Neuronal stem cell (in vitro differentiated cells): ENCODE data around the gene INTU. TPM values are rescaled to one million over a fixed set of nuclear protein-coding genes. Genes with fewer than 3 reads are reported as not detected.
"Not testable (repeated sequence)": the region's sequence is repeated elsewhere in the genome, so short reads cannot be mapped to it uniquely, and the experiment has no call there.

ENCODE experiments used
- DNase-seq: peaks from one replicate; pipeline ENCODE4 v3.0.0-alpha.2; 2013; ENCODE audit warnings: low spot score
- H2AFZ ChIP-seq: one replicate; pipeline ENCODE4 v1.6.1; 2013; ENCODE audit warnings: mild to moderate bottlenecking, low read length, inconsistent platforms
- H2AK5ac ChIP-seq: 2 replicates; pipeline ENCODE4 v1.6.1; 2013; ENCODE audit warnings: low read depth, mild to moderate bottlenecking, inconsistent platforms, low read length, moderate library complexity, mixed read lengths
- H2BK120ac ChIP-seq: 2 replicates; pipeline ENCODE4 v1.6.1; 2013; ENCODE audit warnings: low read depth, mild to moderate bottlenecking, inconsistent platforms, low read length, moderate library complexity, mixed read lengths
- H2BK12ac ChIP-seq: one replicate; pipeline ENCODE4 v1.6.1; 2013; ENCODE audit warnings: low read length, inconsistent platforms
- H2BK15ac ChIP-seq: 2 replicates; pipeline ENCODE4 v1.6.1; 2013; ENCODE audit warnings: mild to moderate bottlenecking, low read length, inconsistent platforms, mixed read lengths
- H2BK5ac ChIP-seq: one replicate; pipeline ENCODE4 v1.6.1; 2013; ENCODE audit warnings: inconsistent platforms, mild to moderate bottlenecking, low read length, moderate library complexity
- H3K14ac ChIP-seq: one replicate; pipeline ENCODE4 v1.6.1; 2013; ENCODE audit warnings: low read length, inconsistent platforms
- H3K18ac ChIP-seq: 2 replicates; pipeline ENCODE4 v1.6.1; 2013; ENCODE audit warnings: low read length, inconsistent platforms
- H3K23ac ChIP-seq: 2 replicates; pipeline ENCODE4 v1.6.1; 2013; ENCODE audit warnings: low read depth, mild to moderate bottlenecking, mixed read lengths, low read length, inconsistent platforms; ENCODE audit not compliant: poor library complexity
- H3K27ac ChIP-seq: replicated peaks from 3 replicates; pipeline ENCODE4 v1.5.1; 2013; ENCODE audit warnings: low read length, inconsistent platforms
- H3K27me3 ChIP-seq, 3 experiments: 2 replicates each; pipeline ENCODE4 v1.6.1; 2013; ENCODE audit warnings: low read length in 3 of 3, mild to moderate bottlenecking in 2 of 3, inconsistent platforms in 1 of 3, low read depth in 1 of 3, mixed read lengths in 1 of 3, moderate library complexity in 1 of 3; ENCODE audit not compliant: control insufficient read depth in 3 of 3, insufficient read depth in 3 of 3
- H3K36me3 ChIP-seq, 2 donors: replicated peaks in 1 of 2; 2 replicates each; pipeline ENCODE4 v1.6.1; 2013; ENCODE audit warnings: low read length in 2 of 2; ENCODE audit not compliant: control insufficient read depth in 2 of 2, insufficient read depth in 2 of 2
- H3K4ac ChIP-seq: 2 replicates; pipeline ENCODE4 v1.6.1; 2013; ENCODE audit warnings: inconsistent platforms, mild to moderate bottlenecking, low read length, moderate library complexity
- H3K4me1 ChIP-seq, 2 donors: 1 replicate in 1 of 2; 2 replicates in 1 of 2; pipeline ENCODE4 v1.6.1; 2013; ENCODE audit warnings: low read length in 2 of 2, low read depth in 1 of 2; ENCODE audit not compliant: control insufficient read depth in 2 of 2, insufficient read depth in 1 of 2
- H3K4me2 ChIP-seq: one replicate; pipeline ENCODE4 v1.6.1; 2013; ENCODE audit warnings: mild to moderate bottlenecking, low read length, inconsistent platforms; ENCODE audit not compliant: insufficient read depth, poor library complexity, severe bottlenecking
- H3K4me3 ChIP-seq, 2 donors: 2 replicates each; pipeline ENCODE4 v1.5.1; 2013; ENCODE audit warnings: low read length in 2 of 2, mild to moderate bottlenecking in 2 of 2, inconsistent platforms in 1 of 2, moderate library complexity in 1 of 2
- H3K79me1 ChIP-seq: one replicate; pipeline ENCODE4 v1.6.1; 2013; ENCODE audit warnings: low read depth, mild to moderate bottlenecking, inconsistent platforms, low read length, moderate library complexity
- H3K9ac ChIP-seq: one replicate; pipeline ENCODE4 v1.6.1; 2013; ENCODE audit warnings: mild to moderate bottlenecking, low read depth, low read length, inconsistent platforms; ENCODE audit not compliant: poor library complexity
- H3K9me3 ChIP-seq, 2 donors: replicated peaks in 1 of 2; 2 replicates each; pipeline versions ENCODE3 to v1.6.1; 2013; ENCODE audit warnings: low read length in 2 of 2, mild to moderate bottlenecking in 2 of 2, inconsistent platforms in 1 of 2, low read depth in 1 of 2, mixed read lengths in 1 of 2, moderate library complexity in 1 of 2; ENCODE audit not compliant: control insufficient read depth in 2 of 2, insufficient read depth in 1 of 2
- H4K8ac ChIP-seq: one replicate; pipeline ENCODE4 v1.6.1; 2013; ENCODE audit warnings: low read depth, mild to moderate bottlenecking, inconsistent platforms, low read length, moderate library complexity
- H4K91ac ChIP-seq: one replicate; pipeline ENCODE4 v1.6.1; 2013; ENCODE audit warnings: low read length, low read depth, mild to moderate bottlenecking, inconsistent platforms; ENCODE audit not compliant: poor library complexity
- WGBS, 2 donors: extraction: QIAGEN DNeasy Blood & Tissue Kit; methylation state at CpG; one replicate each; pipeline ENCODE4 v1.1.7; 2013; ENCODE audit warnings: missing lambda C conversion rate in 2 of 2, mixed read lengths in 1 of 2; ENCODE audit not compliant: insufficient read length in 2 of 2, insufficient replicate concordance in 1 of 2; ENCODE audit errors: extremely low coverage in 2 of 2; 5-methylcytosine and 5-hydroxymethylcytosine counted together
- polyA plus RNA-seq, 2 experiments: library from polyadenylated mRNA; stranded (reverse); fragments of 200-250 nt; gene quantifications; one replicate each; pipeline ENCODE4 v1.2.3, GENCODE V29; 2013

INTU gene
- polyA plus RNA-seq (2013, experiment 1 of 2): 11.2 TPM
- 11.5 TPM for polyA plus RNA-seq (2013, experiment 2 of 2)

- Histone ChIP-seq H3K36me3 (peaks cover 0 to 2% of the 10 kb centered on the region in 2 donors), H3K4ac (no peak within 1 kb of the TSS), H4K91ac (no peak within 1 kb of the TSS), H2AFZ (peak within 1 kb of the TSS; percentile 88), H2BK12ac (no peak within 1 kb of the TSS), H3K23ac (no peak within 1 kb of the TSS), H2BK120ac (no peak within 1 kb of the TSS), H2BK15ac (no peak within 1 kb of the TSS), H4K8ac (no peak within 1 kb of the TSS), H3K14ac (no peak within 1 kb of the TSS), H3K4me1 (no peaks in the 10 kb centered on the region), H3K4me3 (peak within 1 kb of the TSS; percentile 68 to 88), H3K27ac (no peak within 1 kb of the TSS), H3K18ac (no peak within 1 kb of the TSS), H2AK5ac (no peak within 1 kb of the TSS), H3K9me3 (no peaks in the 10 kb centered on the region), H3K9ac (peak within 1 kb of the TSS; percentile 65), H2BK5ac (no peak within 1 kb of the TSS), H3K4me2 (peak within 1 kb of the TSS; percentile 75), H3K27me3 (no peaks in the 10 kb centered on the region), H3K79me1 (peaks cover 2% of the 10 kb centered on the region)
- DNase-seq: peak; percentile 87
- no CpG with 5 or more reads among the region's 38 CpGs for WGBS, 2 donors
These were observed at the start of gene INTU for GRCh38 chr4:127632420-127633403. Gene INTU, plus strand, starts transcription at chr4:127632957. Its CDS starts 78 bp downstream, at chr4:127633035.

- not testable (repeated sequence) for H3K18ac ChIP-seq, H3K4ac ChIP-seq, H2BK5ac ChIP-seq, H2AFZ ChIP-seq, H2BK120ac ChIP-seq, H3K4me2 ChIP-seq, H3K79me1 ChIP-seq, H2BK12ac ChIP-seq, H4K91ac ChIP-seq, H3K4me3 ChIP-seq, H3K4me1 ChIP-seq, H3K9ac ChIP-seq, H4K8ac ChIP-seq, H3K9me3 ChIP-seq, H3K27ac ChIP-seq, DNase-seq, H3K27me3 ChIP-seq, H2AK5ac ChIP-seq, H3K23ac ChIP-seq, H2BK15ac ChIP-seq, H3K14ac ChIP-seq, H3K36me3 ChIP-seq
- no CpG with 5 or more reads among the region's 4 CpGs for WGBS, 2 donors
These were observed 46.3 kb upstream of the INTU start for GRCh38 chr4:127586496-127586895.

GRCh38 chr4:127586922-127587571 lies 45.7 kb upstream of the INTU start:
- no CpG with 5 or more reads among the region's 1 CpG for WGBS, 2 donors
- H4K91ac ChIP-seq: no peak overlapping the region
- H4K8ac ChIP-seq: no peak overlapping the region
- no peak overlapping the region for H3K4me2 ChIP-seq
- H3K4me1 ChIP-seq: no peaks in the 10 kb centered on the region
- no peak overlapping the region for H2BK120ac ChIP-seq
- H3K79me1 ChIP-seq: no peaks in the 10 kb centered on the region
- no peaks in the 10 kb centered on the region for H3K9me3 ChIP-seq
- H3K4me3 ChIP-seq: no peak overlapping the region
- no peak overlapping the region for H3K23ac ChIP-seq
- H2AK5ac ChIP-seq: no peak overlapping the region
- no peak overlapping the region for H3K27ac ChIP-seq
- H2BK12ac ChIP-seq: no peak overlapping the region
- H2BK5ac ChIP-seq: no peak overlapping the region
- DNase-seq: no peak
- H3K9ac ChIP-seq: no peak overlapping the region
- no peak overlapping the region for H2BK15ac ChIP-seq
- H3K18ac ChIP-seq: no peak overlapping the region
- H3K4ac ChIP-seq: no peak overlapping the region
- H3K27me3 ChIP-seq: no peaks in the 10 kb centered on the region
- H3K14ac ChIP-seq: no peak overlapping the region
- H2AFZ ChIP-seq: no peak overlapping the region
- no peaks in the 10 kb centered on the region for H3K36me3 ChIP-seq

GRCh38 chr4:127589153-127589552 lies 43.6 kb upstream of the INTU start:
- not testable (repeated sequence) for H3K79me1 ChIP-seq, H2BK120ac ChIP-seq, H2AK5ac ChIP-seq, H3K9me3 ChIP-seq, H3K27ac ChIP-seq, H3K4me3 ChIP-seq, H2BK12ac ChIP-seq, H3K14ac ChIP-seq, H4K8ac ChIP-seq, H3K4me2 ChIP-seq, H2AFZ ChIP-seq, H4K91ac ChIP-seq, DNase-seq, H3K18ac ChIP-seq, H2BK15ac ChIP-seq, H3K4me1 ChIP-seq, H3K9ac ChIP-seq, H3K36me3 ChIP-seq, H3K4ac ChIP-seq, H3K23ac ChIP-seq, H2BK5ac ChIP-seq, H3K27me3 ChIP-seq
- WGBS, 2 donors: no CpG with 5 or more reads among the region's 12 CpGs
